Activated naive CD8-positive, alpha-beta T cell (primary cell): Measurements from ENCODE around the gene MFSD1.
"Not testable (repeated sequence)": the region's sequence is repeated elsewhere in the genome, so short reads cannot be mapped to it uniquely, and the experiment has no call there.

ENCODE experiments used
- H3K27ac Mint-ChIP-seq: one replicate; pipeline ENCODE4 v1.8.0; 2021; ENCODE audit warnings: mixed read lengths
- H3K27me3 Mint-ChIP-seq: one replicate; pipeline ENCODE4 v1.8.0; 2021; ENCODE audit warnings: mixed read lengths
- H3K36me3 Mint-ChIP-seq: one replicate; pipeline ENCODE4 v1.8.0; 2021; ENCODE audit warnings: mixed read lengths
- H3K4me1 Mint-ChIP-seq: one replicate; pipeline ENCODE4 v1.8.0; 2021; ENCODE audit warnings: low read depth, mixed read lengths
- H3K4me3 Mint-ChIP-seq: one replicate; pipeline ENCODE4 v1.8.0; 2021; ENCODE audit warnings: mild to moderate bottlenecking, mixed read lengths
- H3K9me3 Mint-ChIP-seq: one replicate; pipeline ENCODE4 v1.8.0; 2021; ENCODE audit warnings: low read depth, mixed read lengths

The MFSD1 gene

DNA sequence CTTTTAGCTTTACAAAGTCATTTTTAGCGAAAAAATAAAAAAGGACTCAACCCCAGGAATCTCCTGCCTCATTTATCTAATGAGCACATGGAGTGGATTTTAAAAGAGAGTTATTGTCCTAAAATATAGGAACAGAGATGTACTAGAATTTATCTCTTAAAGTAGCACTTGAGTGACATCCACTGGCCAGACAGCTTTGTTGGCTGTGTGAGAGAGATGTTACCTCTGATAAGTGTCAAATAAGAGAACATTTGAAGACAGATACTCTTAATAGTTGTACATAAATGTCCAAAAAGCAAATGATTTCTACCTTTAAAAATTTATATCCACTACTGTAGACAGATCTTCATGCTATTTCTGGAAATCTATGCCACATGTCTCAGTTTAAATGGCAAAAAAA is 12.3 kb upstream of the MFSD1 start:
- Mint-ChIP-seq H3K9me3 (no peaks in the 10 kb centered on the region), H3K36me3 (peaks cover 7% of the 10 kb centered on the region), H3K27me3 (no peaks in the 10 kb centered on the region), H3K4me3 (no peak overlapping the region), H3K4me1 (peaks cover 2% of the 10 kb centered on the region), H3K27ac (no peak overlapping the region)

DNA sequence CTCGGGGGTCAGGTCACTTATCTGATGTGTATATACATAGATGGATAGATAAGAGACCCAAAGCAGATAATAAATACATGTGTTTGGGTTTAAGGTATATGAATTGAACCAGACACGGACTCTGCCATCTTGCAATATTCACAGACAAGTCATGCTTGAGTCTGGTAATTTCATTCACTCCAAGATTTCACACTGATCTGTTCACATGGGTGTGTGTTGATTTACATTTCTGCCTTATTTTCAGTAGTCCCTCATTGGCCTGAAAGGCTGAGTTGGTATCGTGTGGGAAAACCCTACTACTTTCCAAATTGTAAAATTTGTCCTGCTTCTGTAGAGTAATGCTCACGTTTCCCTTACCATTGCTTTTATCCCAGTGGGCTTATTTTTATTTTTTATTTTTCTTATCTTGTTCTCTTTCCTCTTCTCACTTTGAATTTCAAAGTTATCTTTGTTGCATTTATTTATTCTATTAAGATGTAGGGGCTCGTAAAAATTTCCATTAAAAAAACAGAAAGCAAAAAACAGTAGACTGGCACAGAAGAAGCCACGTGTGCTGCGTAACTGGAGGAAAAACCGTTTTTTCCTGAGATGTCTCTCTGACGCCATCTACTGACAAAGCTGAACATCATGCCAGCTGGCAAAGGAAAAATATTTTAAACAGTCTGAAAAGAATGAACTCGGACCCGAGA is 10.8 kb upstream of the MFSD1 start:
- Mint-ChIP-seq H3K9me3 (no peaks in the 10 kb centered on the region), H3K36me3 (peaks cover 5% of the 10 kb centered on the region), H3K27ac (no peak overlapping the region), H3K4me1 (peaks cover 2% of the 10 kb centered on the region), H3K27me3 (no peaks in the 10 kb centered on the region), H3K4me3 (peak overlapping the region; percentile 71)

DNA sequence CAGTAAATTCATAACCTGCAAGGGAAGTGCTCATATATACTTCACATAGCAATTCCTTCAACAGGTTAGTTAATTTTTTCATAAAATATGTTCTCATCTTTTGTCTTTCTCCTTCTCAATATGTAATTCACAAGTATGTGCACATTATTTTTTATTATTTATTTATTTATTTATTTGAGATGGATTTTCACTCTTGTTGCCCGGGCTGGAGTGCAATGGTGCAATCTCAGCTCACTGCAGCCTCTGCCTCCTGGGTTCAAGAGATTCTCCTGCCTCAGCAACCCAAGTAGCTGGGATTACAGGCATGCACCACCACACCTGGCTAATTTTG is 10.3 kb upstream of the MFSD1 start:
- not testable (repeated sequence) for H3K27me3 Mint-ChIP-seq, H3K27ac Mint-ChIP-seq, H3K9me3 Mint-ChIP-seq

GRCh38 chr3:158792709-158793108 is 9.1 kb upstream of the MFSD1 start:
- no peaks in the 10 kb centered on the region for H3K9me3 Mint-ChIP-seq
- H3K4me1 Mint-ChIP-seq: peaks cover 2% of the 10 kb centered on the region
- H3K27ac Mint-ChIP-seq: no peak overlapping the region
- no peak overlapping the region for H3K4me3 Mint-ChIP-seq
- no peaks in the 10 kb centered on the region for H3K36me3 Mint-ChIP-seq
- H3K27me3 Mint-ChIP-seq: no peaks in the 10 kb centered on the region

More for the DNA sequence above, 10.3 kb upstream of the MFSD1 start:
- not testable (repeated sequence) for H3K4me3 Mint-ChIP-seq, H3K4me1 Mint-ChIP-seq, H3K36me3 Mint-ChIP-seq

DNA sequence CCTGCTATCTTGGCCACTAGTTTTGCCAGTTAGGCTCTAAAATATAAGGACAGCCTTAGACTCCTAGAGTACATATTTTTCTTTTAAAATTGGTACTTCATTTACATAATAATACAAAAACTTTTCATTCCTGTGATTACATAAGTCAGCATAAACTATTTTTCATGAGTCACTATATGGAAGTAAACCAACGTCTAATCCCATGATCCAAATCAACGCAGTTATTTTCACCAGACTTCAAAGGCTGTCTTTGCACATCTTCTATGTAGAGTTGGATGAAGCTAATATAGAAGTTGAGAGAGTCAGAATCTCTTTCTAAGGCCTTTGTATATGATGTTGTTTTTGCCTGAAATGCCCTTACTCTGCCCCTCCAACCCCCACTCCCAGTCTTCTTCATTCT is 7.6 kb upstream of the MFSD1 start:
- H3K27ac Mint-ChIP-seq: no peak overlapping the region
- H3K4me3 Mint-ChIP-seq: no peak overlapping the region
- peaks cover 2% of the 10 kb centered on the region for H3K4me1 Mint-ChIP-seq
- no peaks in the 10 kb centered on the region for H3K9me3 Mint-ChIP-seq
- H3K36me3 Mint-ChIP-seq: no peaks in the 10 kb centered on the region
- no peaks in the 10 kb centered on the region for H3K27me3 Mint-ChIP-seq

GRCh38 chr3:158794936-158795518 is 6.8 kb upstream of the MFSD1 start:
- H3K36me3 Mint-ChIP-seq: no peaks in the 10 kb centered on the region
- H3K4me3 Mint-ChIP-seq: no peak overlapping the region
- H3K27me3 Mint-ChIP-seq: no peaks in the 10 kb centered on the region
- H3K9me3 Mint-ChIP-seq: no peaks in the 10 kb centered on the region
- no peak overlapping the region for H3K27ac Mint-ChIP-seq
- peaks cover 2% of the 10 kb centered on the region for H3K4me1 Mint-ChIP-seq

GRCh38 chr3:158801201-158801600 is 653 bp upstream of the MFSD1 start:
- Mint-ChIP-seq H3K4me3 (peak overlapping the region; percentile 91), H3K4me1 (peaks cover 29% of the 10 kb centered on the region), H3K9me3 (no peaks in the 10 kb centered on the region), H3K27ac (peak overlapping the region; percentile 64), H3K36me3 (peaks cover 7% of the 10 kb centered on the region), H3K27me3 (no peaks in the 10 kb centered on the region)

DNA sequence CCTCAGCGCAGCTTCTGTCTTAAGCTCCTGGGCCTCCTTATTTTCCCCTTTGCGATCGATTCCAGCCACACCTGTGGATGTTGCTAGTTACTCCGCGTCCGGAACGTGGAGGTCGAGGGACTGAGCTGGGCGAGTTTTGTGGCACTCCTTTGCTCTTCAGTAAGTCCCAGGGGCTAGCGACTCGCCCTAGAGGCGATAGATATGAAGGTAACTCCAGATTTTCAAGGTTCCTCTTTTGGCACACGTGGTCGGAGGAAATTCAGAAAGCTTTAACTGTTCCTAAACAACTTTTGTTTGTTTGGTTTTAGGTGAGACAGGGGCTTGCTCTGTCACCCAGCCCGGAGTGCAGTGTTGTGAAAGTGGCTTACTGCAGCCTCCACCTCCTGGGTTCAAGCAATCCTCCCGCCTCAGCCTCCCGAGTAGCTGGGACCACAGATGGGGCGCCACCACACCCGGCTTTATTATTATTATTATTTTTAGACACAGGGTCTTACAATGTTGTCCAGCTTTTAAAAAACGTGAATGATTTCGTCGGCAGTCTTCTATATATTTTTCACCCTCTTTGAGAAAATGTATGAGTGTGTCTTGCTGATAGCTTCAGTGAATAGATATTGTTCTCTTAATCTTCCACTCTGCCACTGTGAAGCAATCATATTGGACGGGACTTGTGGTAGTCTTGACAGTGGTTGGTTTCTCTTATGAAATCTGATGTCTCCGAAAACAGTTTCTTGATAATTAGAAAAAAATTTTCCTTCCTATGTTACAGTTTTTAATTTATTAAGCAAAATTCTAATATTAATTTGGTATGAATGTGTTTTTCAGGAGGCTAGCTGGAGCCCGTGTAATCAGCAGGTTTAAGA is 785 bp downstream of the MFSD1 start:
- peaks cover 29% of the 10 kb centered on the region for H3K4me1 Mint-ChIP-seq
- peaks cover 7% of the 10 kb centered on the region for H3K36me3 Mint-ChIP-seq
- peak overlapping the region; percentile 69 for H3K27ac Mint-ChIP-seq
- H3K9me3 Mint-ChIP-seq: no peaks in the 10 kb centered on the region
- H3K27me3 Mint-ChIP-seq: no peaks in the 10 kb centered on the region
- H3K4me3 Mint-ChIP-seq: peak overlapping the region; percentile 91

- Mint-ChIP-seq H3K4me1 (peaks cover 40% of the 10 kb centered on the region), H3K27ac (no peak overlapping the region), H3K27me3 (no peaks in the 10 kb centered on the region), H3K36me3 (peaks cover 15% of the 10 kb centered on the region), H3K9me3 (no peaks in the 10 kb centered on the region), H3K4me3 (no peak overlapping the region)
Observed at GRCh38 chr3:158804441-158804840, 2.6 kb downstream of the MFSD1 start.

DNA sequence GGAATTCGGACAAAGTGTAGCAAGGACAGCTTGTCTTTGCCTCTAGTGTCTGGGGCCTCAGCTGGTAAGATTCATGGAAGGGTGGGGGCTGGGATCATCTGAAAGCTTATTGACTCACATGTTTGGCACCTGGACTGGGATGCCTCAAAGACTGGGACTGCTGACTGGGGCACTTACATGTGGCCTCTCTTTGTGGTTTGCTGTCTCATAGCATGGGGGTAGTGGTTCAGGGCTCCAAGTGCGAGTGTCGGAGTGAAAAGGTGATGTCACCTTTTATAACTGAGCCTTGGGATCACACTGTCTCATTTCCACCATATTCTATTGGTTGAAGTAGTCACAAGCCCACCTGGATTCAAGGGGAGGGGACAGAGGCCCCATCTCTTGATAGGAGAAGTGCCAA is 6.8 kb downstream of the MFSD1 start:
- peaks cover 20% of the 10 kb centered on the region for H3K36me3 Mint-ChIP-seq
- no peaks in the 10 kb centered on the region for H3K27me3 Mint-ChIP-seq
- no peak overlapping the region for H3K4me3 Mint-ChIP-seq
- H3K4me1 Mint-ChIP-seq: peaks cover 21% of the 10 kb centered on the region
- no peaks in the 10 kb centered on the region for H3K9me3 Mint-ChIP-seq
- no peak overlapping the region for H3K27ac Mint-ChIP-seq

- peak overlapping the region; percentile 71 for H3K27ac Mint-ChIP-seq
- peaks cover 16% of the 10 kb centered on the region for H3K4me1 Mint-ChIP-seq
- H3K9me3 Mint-ChIP-seq: no peaks in the 10 kb centered on the region
Observed at GRCh38 chr3:158809642-158810041, 7.8 kb downstream of the MFSD1 start.

DNA sequence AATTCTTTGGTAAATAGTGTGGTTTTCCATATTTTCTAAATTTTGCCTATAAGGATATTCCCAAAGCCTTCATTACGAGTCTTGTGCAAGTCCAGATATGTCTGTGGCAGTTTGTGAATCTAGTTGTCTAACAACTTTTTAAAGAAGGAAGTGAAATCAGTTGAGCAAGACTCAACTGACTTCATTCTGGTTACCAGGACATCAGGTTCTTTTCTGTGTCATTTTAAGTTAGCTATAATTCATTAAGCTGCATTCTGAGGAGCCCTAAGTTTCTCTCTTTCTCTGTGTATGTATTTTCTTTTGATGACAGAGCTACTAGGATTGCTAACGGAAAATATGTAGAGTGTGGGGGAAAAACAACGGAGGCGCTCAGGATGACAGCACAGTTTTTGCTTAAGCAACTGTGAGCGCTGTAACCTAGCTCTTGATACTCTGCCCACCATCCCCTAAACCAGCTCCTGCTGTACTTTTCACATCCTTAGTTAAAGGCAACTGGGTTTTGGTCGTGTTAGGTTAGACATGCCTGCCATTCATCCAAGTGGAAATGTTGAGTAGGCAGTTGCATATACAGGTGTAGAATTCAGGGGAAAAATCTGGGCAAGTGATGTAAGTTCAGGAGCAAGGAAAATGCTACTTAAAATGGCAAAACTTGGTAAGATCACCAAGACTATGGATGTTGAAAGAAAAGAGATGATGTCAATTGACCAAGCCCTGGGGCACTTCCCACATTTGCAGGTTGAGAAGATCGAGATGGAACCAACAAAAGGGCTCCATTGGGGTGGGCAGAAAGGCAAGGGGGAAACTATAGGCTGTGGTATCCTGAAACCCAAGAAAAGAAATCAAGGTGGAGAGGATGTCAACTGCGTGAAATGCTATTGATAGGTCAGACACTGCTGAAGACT is 9.2 kb downstream of the MFSD1 start:
- Mint-ChIP-seq H3K36me3 (peaks cover 18% of the 10 kb centered on the region), H3K4me1 (peaks cover 14% of the 10 kb centered on the region), H3K27me3 (no peaks in the 10 kb centered on the region), H3K4me3 (no peak overlapping the region), H3K9me3 (no peaks in the 10 kb centered on the region), H3K27ac (no peak overlapping the region)

More at GRCh38 chr3:158809642-158810041, 7.8 kb downstream of the MFSD1 start:
- peaks cover 21% of the 10 kb centered on the region for H3K36me3 Mint-ChIP-seq
- H3K4me3 Mint-ChIP-seq: no peak overlapping the region
- no peaks in the 10 kb centered on the region for H3K27me3 Mint-ChIP-seq

DNA sequence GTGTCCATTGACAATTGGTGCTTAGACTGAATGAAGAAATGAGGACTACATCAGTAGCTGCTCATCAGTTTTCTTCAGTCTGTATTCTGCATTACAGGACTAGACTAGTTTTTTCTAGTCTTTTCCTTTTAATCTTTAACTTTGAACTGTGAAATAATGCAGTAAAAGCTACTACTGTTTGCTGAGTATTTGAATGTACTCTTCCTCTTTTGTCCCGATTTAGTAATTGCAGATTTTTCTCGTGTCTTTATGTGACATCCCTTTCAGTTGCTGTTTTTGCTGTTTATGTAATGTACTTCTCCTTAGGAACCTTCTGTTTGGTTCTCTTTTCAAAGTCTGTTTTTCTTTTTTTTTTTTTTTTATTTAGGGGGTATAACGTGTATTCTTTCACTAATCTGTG is 17.4 kb downstream of the MFSD1 start:
- H3K27ac Mint-ChIP-seq: no peak overlapping the region
- H3K36me3 Mint-ChIP-seq: peaks cover 10% of the 10 kb centered on the region
- no peaks in the 10 kb centered on the region for H3K9me3 Mint-ChIP-seq
- H3K4me1 Mint-ChIP-seq: no peaks in the 10 kb centered on the region
- H3K27me3 Mint-ChIP-seq: no peaks in the 10 kb centered on the region
- H3K4me3 Mint-ChIP-seq: no peak overlapping the region

DNA sequence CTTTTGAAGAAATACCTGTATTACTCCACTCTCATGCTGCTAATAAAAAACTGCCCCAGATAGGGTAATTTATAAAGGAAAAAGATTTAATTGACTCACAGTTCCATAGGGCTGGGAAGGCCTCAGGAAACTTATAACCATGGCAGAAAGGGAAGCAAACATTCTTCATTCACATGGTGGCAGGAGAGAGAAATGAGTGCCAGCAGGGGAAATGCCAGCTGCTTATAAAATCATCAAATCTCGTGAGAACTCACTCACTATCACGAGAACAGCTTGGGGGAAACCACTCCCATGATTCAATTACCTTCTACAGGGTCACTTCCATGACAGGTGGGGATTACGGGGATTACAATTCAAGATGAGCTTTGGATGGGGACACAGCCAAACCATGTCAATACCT is 18.7 kb downstream of the MFSD1 start:
- Mint-ChIP-seq H3K27me3 (no peaks in the 10 kb centered on the region), H3K27ac (no peak overlapping the region), H3K4me1 (no peaks in the 10 kb centered on the region), H3K9me3 (no peaks in the 10 kb centered on the region), H3K36me3 (peaks cover 8% of the 10 kb centered on the region), H3K4me3 (no peak overlapping the region)

- H3K36me3 Mint-ChIP-seq: peaks cover 8% of the 10 kb centered on the region
- no peak overlapping the region for H3K27ac Mint-ChIP-seq
- H3K4me1 Mint-ChIP-seq: no peaks in the 10 kb centered on the region
- no peaks in the 10 kb centered on the region for H3K27me3 Mint-ChIP-seq
- H3K9me3 Mint-ChIP-seq: no peaks in the 10 kb centered on the region
- no peak overlapping the region for H3K4me3 Mint-ChIP-seq
Observed at GRCh38 chr3:158821847-158822246, 20.0 kb downstream of the MFSD1 start.
